PC-3 (cell line): ENCODE results near the gene CSF1R. TPM values are rescaled to one million over a fixed set of nuclear protein-coding genes. Genes with fewer than 3 reads are reported as not detected.

Source experiments
- ATAC-seq: fragments of 200-7000 bp; cut with Tn5 transposase; 2 replicates; pipeline ENCODE4 v1.9.1; 2020; ENCODE audit warnings: mild to moderate bottlenecking, moderate library complexity
- BruUV-seq: library from RNA; stranded (reverse); fragments of 400-500 nt; replicated peaks from 2 replicates; lab custom pipeline; 2021; lab: Mats Ljungman, UMichigan
- CTCF ChIA-PET: fragments of 300-600 bp; sonication (Branson Sonifier 250); formaldehyde crosslinking; loops from one replicate; lab custom pipeline; 2022; ENCODE audit warnings: antibody characterized with exemption; lab: Charles Lee
- POLR2A ChIA-PET: fragments of 300-600 bp; sonication (Branson Sonifier 250); formaldehyde crosslinking; loops from one replicate; lab custom pipeline; 2022; ENCODE audit warnings: antibody characterized with exemption; ENCODE audit not compliant: unreplicated experiment; lab: Charles Lee
- DNase-seq: peaks from one replicate; pipeline ENCODE4 v3.0.0-alpha.2; 2015
- H2AFZ ChIP-seq: fragments of 300-600 bp; sonication (generic); 2 replicates; pipeline ENCODE4 v1.6.0; 2016; ENCODE audit warnings: antibody characterized with exemption, low read length
- H3F3A ChIP-seq: fragments of 300-600 bp; sonication (generic); one replicate; pipeline ENCODE4 v1.6.0; 2017; ENCODE audit warnings: antibody characterized with exemption, low read length, control low read depth, mild to moderate bottlenecking; ENCODE audit not compliant: unreplicated experiment
- H3K27ac ChIP-seq: fragments of 300-600 bp; sonication (generic); 2 replicates; pipeline ENCODE4 v1.5.1; 2016; ENCODE audit warnings: mild to moderate bottlenecking, low read length
- H3K27me3 ChIP-seq: fragments of 300-600 bp; sonication (generic); 2 replicates; pipeline ENCODE4 v1.6.1; 2016; ENCODE audit warnings: low read length, mixed read lengths
- H3K36me3 ChIP-seq: fragments of 300-600 bp; sonication (generic); 2 replicates; pipeline ENCODE4 v1.6.1; 2016; ENCODE audit warnings: low read depth, mixed run types, low read length, mixed read lengths
- H3K4me1 ChIP-seq: fragments of 300-600 bp; sonication (generic); 2 replicates; pipeline ENCODE4 v1.5.1; 2016; ENCODE audit warnings: low read length; ENCODE audit not compliant: insufficient read depth
- H3K4me2 ChIP-seq: fragments of 300-600 bp; sonication (generic); 2 replicates; pipeline ENCODE4 v1.6.0; 2016; ENCODE audit warnings: low read length
- H3K4me3 ChIP-seq: fragments of 300-600 bp; sonication (generic); 2 replicates; pipeline ENCODE4 v1.5.1; 2016; ENCODE audit warnings: mild to moderate bottlenecking, low read length, mixed read lengths
- H3K79me2 ChIP-seq: fragments of 300-600 bp; sonication (generic); 2 replicates; pipeline ENCODE4 v1.6.1; 2017; ENCODE audit warnings: low read length, mixed read lengths
- H3K9ac ChIP-seq: fragments of 300-600 bp; sonication (generic); 2 replicates; pipeline ENCODE4 v1.6.0; 2016; ENCODE audit warnings: mild to moderate bottlenecking, low read length
- H3K9me2 ChIP-seq: fragments of 300-600 bp; sonication (generic); replicated peaks from 2 replicates; pipeline ENCODE4 v1.6.1; 2016; ENCODE audit warnings: mixed run types, low read length, mixed read lengths
- H3K9me3 ChIP-seq: fragments of 300-600 bp; sonication (generic); 2 replicates; pipeline ENCODE4 v1.6.1; 2016; ENCODE audit warnings: low read length, mixed read lengths
- H4K20me1 ChIP-seq: fragments of 300-600 bp; sonication (generic); 2 replicates; pipeline ENCODE4 v1.6.1; 2016; ENCODE audit warnings: low read length, mixed read lengths
- EZH2 ChIP-seq: fragments of 300-600 bp; sonication (generic); IDR thresholded peaks from one replicate; pipeline ENCODE4 v1.6.1; 2017; ENCODE audit warnings: antibody characterized with exemption, mild to moderate bottlenecking, low read length; ENCODE audit not compliant: unreplicated experiment
- EZH2phosphoT487 ChIP-seq: fragments of 300-600 bp; sonication (generic); IDR thresholded peaks from 2 replicates; pipeline ENCODE4 v1.6.1; 2018; ENCODE audit warnings: mild to moderate bottlenecking, antibody characterized with exemption, low read length, borderline replicate concordance
- intact Hi-C: fragments of 100-400 bp; cut with micrococcal nuclease; formaldehyde crosslinking; loops from 2 replicates; pipeline ENCODE4 v1.9.0; 2023
- total RNA-seq: library from RNA; depleted of rRNA; stranded (reverse); fragments of >200 nt; gene quantifications from 2 replicates; pipeline ENCODE4 v1.2.3, GENCODE V29; 2014
- TF ChIP-seq, protein P1 (sequence below): fragments of 300-600 bp; sonication (generic); conservative IDR thresholded peaks from 2 replicates; pipeline ENCODE4 v1.5.1; 2017; ENCODE audit warnings: antibody characterized with exemption, low read depth, mild to moderate bottlenecking, low read length

CSF1R gene
- total RNA-seq, 1 experiment from 2014 or later = not detected

DNA sequence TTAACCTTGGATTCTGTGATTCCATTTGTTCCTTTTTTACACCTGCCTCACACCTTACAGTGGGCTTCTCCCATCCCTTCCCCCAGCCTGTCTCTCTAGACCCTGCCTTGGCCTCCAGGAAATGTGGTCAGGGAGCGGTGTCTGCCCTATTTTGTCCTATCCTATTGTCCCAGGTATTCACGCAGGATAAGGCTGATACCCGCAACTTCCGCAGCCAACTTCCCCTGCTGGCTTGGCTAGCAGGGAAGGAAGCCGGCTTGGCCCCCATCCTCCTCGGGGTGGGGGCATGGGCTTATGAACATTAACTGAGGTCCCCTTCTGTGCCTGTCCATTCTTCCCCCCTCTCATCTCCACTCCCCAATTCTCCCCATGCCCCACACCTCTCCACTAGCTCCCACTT lies 3.5 kb downstream of the CSF1R start:
- Histone ChIP-seq H3K9me2 (no peaks in the 10 kb centered on the region), H3K9ac (no peak overlapping the region), H3K27ac (no peak overlapping the region), H3K79me2 (no peaks in the 10 kb centered on the region), H3F3A (no peaks in the 10 kb centered on the region), H3K36me3 (no peaks in the 10 kb centered on the region), H2AFZ (no peak overlapping the region), H3K4me2 (no peak overlapping the region), H3K4me3 (no peak overlapping the region), H3K9me3 (no peaks in the 10 kb centered on the region), H3K4me1 (no peaks in the 10 kb centered on the region; the same call in 1 of the 2 replicates), H3K27me3 (peaks cover 27% of the 10 kb centered on the region), H4K20me1 (no peaks in the 10 kb centered on the region)
- CTCF ChIA-PET = no interaction called here
- ATAC-seq (no peak), DNase-seq (no peak)
- intact Hi-C loops = no loop called here
- TF ChIP-seq, protein P1, sequence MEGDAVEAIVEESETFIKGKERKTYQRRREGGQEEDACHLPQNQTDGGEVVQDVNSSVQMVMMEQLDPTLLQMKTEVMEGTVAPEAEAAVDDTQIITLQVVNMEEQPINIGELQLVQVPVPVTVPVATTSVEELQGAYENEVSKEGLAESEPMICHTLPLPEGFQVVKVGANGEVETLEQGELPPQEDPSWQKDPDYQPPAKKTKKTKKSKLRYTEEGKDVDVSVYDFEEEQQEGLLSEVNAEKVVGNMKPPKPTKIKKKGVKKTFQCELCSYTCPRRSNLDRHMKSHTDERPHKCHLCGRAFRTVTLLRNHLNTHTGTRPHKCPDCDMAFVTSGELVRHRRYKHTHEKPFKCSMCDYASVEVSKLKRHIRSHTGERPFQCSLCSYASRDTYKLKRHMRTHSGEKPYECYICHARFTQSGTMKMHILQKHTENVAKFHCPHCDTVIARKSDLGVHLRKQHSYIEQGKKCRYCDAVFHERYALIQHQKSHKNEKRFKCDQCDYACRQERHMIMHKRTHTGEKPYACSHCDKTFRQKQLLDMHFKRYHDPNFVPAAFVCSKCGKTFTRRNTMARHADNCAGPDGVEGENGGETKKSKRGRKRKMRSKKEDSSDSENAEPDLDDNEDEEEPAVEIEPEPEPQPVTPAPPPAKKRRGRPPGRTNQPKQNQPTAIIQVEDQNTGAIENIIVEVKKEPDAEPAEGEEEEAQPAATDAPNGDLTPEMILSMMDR = no peak
- TF ChIP-seq EZH2 (no peak), EZH2phosphoT487 (no peak)
- POLR2A ChIA-PET = no interaction called here
- no TSS peak for BruUV-seq

DNA sequence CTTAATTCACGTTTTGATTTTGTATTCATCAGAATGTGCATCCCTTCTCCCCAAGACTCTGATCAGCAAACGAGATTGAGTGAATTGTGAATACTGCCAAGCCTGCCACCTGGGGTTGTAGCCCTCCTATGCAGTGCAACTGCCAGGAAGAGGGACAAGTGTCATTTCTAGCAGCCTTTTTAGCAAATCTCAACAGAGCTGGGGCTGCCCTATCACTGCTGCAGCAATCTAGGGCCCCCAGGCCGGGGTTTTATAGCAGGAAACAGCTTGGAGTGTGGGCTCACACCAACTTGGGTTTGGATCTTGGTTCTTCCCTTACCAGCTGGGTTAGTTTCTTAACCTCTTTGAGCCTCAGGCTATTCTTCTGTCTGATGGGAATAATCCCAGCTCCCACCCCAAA lies 4.0 kb downstream of the CSF1R start:
- CTCF ChIA-PET = no interaction called here

More for the DNA sequence above, 4.0 kb downstream of the CSF1R start:
- Histone ChIP-seq H3F3A (no peaks in the 10 kb centered on the region), H3K27ac (no peak overlapping the region), H2AFZ (no peak overlapping the region), H3K27me3 (peaks cover 24% of the 10 kb centered on the region), H3K9me3 (no peaks in the 10 kb centered on the region), H3K9ac (no peak overlapping the region), H3K9me2 (no peaks in the 10 kb centered on the region), H3K4me2 (no peak overlapping the region), H4K20me1 (no peaks in the 10 kb centered on the region), H3K79me2 (no peaks in the 10 kb centered on the region), H3K4me1 (no peaks in the 10 kb centered on the region; the same call in 1 of the 2 replicates), H3K4me3 (no peak overlapping the region), H3K36me3 (no peaks in the 10 kb centered on the region)
- BruUV-seq = no TSS peak
- intact Hi-C loops = no loop called here
- DNase-seq (no peak), ATAC-seq (no peak)
- POLR2A ChIA-PET = no interaction called here
- TF ChIP-seq, protein P1 = no peak
- TF ChIP-seq EZH2phosphoT487 (no peak), EZH2 (no peak)
